Activated gamma-delta T cell treated with Interleukin-2 at 50 U/mL for 16 hours (primary cell): ENCODE measurements around the gene MGAT1.
"Not testable (repeated sequence)": the region's sequence is repeated elsewhere in the genome, so short reads cannot be mapped to it uniquely, and the experiment has no call there.

Source experiments
- DNase-seq: peaks from one replicate; pipeline ENCODE4 v3.0.0-alpha.2; 2020

The MGAT1 gene

DNA sequence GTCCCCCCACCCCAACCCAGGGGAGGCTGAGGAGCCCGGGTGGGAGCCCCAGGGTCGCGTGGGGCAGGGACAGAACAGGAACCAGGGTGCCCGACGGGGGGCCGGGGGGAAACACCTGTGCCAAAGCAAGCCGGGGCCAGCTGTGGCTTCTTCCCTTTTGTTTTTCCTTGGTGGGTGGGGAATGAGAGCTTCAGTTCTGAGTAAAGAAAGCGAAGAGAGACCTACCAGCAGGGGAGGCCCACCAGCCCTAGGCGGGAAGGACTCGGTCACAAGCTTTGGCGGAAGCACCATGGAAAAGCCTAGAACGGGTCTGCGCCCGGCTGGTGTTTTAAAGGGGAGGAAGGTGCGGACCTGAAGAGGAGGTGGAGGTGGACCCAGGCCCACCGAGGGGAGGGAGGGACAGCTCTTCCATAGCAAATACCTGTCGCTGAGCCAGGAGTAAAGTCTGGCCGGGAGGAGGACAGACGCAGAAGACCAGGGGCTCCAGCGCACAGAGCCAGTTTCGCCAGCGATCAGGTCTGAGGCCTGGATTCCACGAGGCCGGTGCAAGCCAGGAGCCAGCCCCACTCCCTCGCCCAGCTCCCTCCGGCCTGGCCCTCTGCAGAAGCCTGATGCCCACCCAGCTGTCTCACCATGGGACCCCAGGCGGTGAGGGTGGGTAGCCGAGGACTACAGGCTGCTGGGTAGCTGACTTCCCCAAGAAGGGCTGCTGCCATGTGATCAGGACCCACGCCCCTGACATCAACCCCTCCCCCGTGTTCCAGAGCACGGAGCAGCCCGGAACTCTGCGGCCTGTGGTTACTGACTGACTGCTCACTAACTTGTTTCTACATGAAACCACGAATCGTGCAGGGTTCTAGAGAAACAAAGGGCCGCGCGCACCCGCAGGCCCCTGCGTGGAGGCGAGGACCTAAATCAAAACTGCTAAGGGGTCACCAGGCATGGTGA lies 849 bp upstream of the MGAT1 start:
- DNase-seq = peak; percentile 89

DNA sequence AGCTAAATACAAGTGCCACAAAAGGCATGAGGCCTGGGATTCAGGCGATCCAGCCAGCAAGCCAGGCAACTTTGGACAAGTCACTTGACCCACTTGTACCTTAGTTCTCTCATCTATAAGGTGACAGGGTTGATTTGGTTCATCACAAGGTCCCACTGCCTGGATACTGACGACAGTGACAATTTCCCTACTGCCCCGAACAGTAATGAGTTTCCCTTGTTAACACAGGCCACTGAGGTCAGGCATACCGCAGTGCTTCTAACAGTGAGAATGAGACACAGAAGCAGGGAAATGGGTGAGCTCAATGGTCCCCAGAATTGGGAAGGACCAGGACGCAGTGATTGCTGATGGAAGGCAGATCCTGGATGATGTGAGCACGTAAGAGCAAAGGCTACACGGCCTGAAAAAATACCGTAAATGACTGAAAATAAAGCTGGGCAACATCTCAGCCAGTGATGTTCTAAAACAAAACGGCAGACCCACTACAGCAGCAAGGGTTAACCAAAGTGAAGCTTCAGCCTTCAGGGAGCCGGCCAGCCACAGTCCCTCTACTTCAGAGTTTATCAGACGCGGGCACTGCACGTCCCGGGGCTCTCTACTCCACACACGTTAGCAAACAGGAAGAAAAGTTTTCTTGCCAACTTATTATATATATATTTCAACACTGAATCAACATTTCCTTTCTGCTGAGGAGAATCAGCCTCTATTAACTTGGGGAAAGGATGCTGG lies 846 bp downstream of the MGAT1 start:
- DNase-seq = no peak

DNA sequence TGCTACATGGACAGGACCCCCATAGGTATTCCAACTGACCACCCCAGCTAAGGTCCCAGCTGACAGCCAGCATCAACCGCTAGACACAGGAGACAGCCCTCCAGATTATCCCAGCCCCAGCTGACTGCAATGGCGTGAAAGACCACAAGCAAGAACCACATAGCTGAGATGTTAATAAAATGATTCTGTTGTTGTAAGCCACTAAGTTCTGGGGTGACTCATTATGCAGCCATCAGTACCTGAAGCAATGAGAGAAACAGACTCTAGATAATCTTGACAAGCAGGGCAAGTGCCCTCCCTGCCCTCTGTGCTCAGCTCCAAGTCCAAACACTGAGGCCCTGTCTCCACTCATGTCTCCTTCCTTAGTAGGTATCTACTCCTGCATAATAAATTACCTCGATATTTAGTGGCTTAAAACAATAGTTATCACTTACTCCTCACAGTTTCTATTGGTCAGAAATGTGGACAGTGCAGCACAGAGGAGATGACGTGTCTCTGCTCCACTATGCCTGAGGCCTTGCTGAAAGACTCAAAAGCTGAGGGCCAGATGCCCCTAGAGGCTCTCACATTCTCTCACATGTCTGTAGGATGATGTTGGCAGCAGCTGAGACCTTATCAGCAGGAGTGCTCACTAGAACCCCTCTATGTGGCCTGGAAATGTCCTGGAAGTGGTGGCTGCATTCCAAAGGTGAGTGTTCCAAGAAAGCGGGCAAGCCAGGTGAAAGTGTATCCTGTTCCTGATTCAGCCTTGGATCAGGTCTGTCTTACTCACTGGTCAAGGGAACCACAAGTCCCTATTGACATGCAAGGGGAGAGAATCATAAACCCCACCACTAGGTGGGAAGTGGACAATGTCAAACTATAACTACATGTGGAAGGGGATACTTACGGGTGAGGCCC lies 2.5 kb downstream of the MGAT1 start:
- DNase-seq = no peak

DNA sequence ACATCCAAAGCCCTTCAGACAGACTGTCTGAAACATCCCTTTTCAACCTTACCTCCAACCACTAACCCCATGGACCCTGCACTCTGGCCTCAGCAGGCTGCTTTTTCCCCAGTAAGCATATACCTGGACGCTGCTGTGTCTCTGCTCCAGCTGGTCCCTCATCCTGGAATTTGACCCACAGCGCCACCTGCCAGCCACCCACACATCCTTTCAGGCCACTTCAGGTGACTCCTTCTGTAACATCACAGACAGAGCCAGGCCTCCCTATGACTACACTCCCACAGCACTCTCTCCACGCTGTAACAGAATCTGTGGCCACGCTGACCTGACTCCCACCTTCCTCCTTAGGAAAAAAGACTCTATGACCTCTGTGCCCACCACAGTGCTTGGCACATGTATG lies 3.4 kb downstream of the MGAT1 start:
- no peak for DNase-seq

DNA sequence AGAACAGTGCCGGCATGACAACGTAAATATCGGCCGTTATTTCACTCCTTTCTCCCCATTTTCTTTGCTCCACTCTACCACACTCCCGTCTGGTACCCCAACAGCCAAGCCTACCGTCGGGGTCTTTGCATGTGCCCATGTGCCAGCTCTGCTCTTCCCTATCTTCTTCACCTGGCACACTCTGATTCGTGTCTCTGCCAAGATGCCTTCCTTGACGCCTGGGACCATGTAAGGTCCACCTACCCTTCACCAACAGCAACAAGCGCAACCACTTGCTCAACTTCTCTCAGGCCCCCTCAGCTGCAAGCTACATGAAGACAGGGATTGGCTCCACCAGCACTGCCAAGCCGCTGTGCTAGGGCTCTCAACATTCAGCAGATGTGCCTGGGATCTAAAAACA lies 4.4 kb downstream of the MGAT1 start:
- DNase-seq = no peak

DNA sequence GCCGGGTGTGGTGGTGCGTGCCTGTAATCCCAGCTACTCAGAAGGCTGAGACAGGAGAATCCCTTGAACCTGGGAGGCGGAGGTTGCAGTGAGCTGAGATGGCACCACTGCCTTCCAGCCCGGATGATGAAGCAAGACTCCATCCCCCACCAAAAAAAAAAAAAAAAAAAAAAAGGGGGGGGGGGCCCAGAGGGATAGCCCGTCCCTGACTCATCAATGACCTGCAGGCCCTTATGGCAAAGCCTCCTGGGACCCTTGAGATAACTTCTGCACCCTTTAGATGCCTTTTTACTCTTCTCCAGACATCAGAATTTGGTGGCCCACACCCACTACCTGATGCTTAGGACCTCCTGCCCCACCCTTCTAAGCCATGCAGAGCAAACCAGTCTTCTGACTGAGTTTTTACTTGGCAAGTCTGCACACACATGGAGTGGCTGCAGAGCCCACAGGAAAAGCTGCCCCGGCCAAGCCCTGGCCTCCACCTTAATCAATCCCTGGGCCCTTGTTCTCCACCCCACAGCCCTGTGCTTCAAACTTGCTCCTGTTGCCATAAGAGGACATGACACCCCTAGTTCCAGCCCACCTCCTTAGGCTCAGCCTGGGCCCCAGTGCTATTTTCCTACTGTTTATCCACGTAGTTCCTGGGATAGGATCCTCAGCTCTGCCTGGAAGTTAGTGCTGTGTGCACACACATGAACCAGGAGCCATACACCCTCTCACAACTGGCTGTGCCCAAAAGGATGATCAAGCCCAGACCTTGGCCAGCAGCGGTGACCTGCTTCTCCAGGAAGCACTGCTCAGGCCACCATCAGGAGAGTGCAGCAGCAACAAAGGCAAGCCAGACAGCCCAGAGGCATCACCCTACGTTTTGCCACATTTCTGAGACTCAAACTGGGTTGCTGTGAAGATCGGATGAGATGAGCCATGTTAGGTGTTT lies 5.1 kb downstream of the MGAT1 start:
- DNase-seq = no peak

DNA sequence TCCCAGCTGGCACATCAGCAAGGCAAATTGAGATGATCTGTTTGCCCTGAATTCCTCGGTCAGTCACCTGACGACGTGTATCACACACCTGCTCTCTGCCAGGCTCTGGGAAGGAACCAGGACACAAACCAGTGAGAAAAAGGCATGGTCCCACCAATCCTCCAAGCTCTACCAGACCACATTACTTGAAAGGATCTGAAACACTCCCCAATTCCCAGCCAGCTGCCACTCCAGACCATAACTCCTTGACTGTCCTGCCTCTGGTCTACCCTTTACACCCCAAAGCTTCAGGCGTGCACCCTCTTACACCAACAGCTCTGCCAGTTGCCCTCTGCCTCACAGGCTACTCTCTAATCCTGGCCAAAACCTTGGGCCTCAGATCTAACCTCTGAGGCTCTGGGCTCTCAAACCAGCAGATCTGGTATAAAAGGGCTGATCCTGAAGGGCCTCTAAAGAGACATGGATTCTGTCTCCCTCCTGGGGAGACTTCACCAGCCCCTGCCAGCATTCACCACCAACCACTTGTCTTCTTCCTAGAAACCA lies 6.8 kb downstream of the MGAT1 start:
- DNase-seq = no peak

DNA sequence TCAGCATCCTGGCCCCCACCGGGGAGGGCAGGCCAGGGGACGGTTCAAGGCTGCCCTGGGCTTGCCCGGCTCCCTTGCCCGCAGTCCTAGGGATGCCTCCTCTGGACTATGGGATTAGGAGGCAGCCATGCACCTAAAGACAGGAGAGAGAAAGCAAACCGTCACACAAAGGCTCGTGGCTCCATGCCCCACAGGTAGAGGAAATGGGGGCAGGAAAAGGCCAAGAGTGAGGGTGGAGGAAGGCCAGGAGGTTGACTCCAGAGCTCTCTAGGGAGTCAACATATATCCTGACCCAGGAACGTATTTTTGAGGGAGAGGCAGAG lies 9.7 kb downstream of the MGAT1 start:
- no peak for DNase-seq

DNA sequence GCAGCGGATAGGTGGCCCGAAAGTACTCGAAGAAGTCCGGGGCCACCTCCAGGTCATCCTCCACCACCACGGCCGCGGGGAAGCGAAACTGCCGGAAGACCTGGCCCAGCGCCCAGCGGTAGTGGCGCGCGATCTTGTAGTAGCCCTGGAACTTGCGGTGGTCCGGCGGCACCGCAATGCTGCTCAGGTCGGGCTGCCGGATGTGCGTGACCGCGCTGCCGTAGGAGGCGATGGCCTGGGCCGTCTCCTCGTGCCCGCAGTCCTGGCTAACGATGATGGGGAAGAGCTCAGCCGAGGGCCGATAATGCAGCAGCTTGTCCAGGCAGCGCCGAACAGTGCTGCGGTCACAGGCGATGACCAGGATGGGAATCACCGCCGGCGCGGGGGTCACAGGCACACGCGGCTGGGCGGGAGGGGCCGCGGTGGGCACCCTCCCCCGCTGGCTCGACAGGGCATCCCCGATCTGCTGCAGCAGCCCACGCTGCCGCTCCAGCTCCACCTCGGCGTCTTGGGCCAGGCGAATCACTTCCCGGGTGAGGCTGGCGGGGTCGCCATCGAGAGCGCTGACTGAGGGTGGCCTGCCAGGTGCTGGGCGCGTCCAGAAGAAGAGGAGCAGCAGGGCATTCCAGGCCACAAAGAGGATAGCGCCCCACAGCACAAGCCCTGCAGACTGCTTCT lies 10.2 kb downstream of the MGAT1 start:
- no peak for DNase-seq

DNA sequence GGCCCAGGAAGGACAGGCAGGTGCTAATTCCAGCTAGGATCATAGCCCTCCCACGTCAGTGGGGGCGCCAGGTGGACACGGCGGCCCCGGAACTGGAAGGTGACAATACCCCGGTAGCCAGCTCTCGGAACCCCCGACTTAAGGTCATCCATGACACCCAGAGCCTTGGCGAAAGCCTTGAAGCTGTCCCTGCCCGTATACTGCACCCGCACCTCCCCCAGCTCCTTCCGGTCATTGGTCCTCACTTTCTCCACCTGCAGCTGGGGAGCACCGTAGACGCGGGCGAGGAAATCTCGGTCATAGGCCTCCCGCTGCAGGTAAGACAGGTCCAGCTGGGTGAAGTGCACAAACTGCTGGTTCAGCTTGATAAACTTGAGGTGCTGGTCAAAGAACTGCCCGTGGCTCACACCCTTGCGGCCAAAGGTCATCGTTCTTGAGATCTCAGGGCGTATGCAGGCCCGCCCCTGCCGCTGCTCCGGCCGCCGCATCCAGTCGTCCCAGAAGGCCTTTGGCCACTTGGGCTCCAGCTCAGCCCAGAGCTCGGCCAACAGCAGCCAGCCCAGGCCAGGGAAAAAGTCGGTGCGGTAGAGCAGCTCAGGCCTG lies 10.9 kb downstream of the MGAT1 start:
- DNase-seq = no peak

DNA sequence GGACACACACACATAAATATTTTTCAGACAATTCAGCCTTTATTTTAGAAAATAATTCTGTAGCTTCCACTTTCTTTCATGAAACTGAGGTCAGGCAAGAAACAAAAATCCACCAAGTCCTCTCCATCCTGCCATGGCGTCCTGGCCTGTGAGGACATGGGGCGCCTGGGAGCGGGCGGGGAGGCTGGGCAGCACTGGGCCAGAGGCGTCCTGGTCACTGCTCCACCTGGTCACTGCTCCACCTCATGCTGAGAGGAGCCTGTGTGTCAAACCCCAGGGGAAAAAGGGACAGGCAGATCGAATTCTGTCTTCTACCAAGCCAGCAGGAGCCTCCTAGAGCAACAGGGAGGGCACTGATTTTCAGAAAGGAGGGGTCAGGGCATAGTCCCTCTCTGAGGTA lies 12.1 kb downstream of the MGAT1 start:
- no peak for DNase-seq

DNA sequence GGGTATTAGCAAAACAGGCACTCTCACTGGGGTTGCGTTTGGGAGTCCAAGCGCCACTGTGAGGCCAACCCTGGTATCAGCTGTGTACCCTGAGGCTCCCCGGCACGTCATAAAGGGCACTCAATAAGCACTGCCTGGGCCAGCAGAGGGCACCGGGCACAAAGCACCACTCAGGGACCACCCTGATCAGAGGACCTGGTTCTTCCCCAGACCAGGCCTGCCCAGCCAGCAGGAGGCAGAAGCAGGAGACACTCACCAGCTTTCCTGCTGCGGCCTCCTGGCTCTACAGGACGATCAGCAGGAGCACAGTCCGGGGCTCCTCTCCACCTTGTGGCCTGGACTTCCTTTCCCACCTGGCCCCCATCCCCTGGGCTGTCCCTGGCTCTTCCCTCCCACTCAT lies 12.6 kb downstream of the MGAT1 start:
- DNase-seq = peak; percentile 28

DNA sequence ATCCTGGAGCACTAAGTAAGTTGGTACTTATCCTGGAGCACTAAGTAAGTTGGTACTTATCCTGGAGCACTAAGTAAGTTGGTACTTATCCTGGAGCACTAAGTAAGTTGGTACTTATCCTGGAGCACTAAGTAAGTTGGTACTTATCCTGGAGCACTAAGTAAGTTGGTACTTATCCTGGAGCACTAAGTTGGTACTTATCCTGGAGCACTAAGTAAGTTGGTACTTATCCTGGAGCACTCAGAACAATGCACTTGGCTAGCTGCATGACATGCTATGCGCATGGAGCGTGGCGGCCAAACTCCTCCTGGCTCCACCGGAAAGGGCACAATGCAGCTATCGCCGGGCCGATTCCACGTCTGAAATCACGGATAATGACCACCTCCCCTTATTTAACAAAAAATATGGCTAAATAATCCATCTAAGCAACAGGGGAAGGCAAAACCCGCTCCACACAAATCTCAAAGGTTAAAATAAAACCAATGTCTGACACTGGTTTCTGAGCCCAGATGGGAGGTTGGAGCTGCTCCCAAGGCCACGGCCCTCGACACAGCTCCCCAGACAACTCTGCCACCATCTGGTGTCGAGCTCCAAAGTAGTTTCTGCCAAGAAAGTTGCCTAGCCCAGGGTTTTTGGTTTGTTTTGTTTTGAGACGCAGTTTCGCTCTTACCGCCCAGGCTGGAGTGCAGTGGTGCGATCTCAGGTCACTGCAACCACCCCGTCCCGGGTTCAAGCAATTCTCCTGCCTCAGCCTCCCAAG lies 13.8 kb downstream of the MGAT1 start:
- DNase-seq = not testable (repeated sequence)

DNA sequence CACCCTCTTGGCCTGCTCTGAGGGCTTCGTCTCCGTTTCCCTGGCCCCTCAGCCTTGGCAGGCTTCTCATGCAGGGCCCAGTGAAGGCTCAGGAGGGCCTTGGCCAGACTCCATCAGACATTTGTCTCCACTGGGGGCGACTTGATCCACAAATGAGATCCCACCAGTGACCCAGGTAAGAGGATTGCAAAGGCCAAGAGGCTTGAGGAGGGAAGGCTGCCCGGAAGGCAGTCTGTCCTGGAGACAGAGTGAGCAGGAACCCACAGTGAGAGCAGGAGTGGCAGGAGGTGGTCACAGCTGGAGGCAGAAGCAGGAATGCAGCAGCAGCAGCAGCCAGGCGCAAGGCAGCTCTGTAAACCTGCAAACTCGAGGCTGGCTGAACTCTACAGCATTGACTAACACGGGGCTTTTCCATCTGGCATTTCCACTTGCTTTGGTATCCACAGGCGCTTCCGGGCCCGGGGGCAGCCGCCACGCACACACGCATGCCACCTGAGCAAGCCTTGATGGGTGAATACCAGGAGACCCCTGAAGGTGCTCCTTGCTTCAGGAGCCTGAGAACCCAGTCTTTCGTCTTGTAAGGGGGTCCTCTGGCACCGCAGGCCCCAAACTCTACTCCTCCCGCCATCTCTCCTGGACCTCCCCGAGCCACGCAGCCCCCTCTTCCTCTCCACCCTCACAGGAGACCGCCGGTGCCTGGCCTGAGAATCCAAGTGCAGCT lies 14.7 kb downstream of the MGAT1 start:
- no peak for DNase-seq

DNA sequence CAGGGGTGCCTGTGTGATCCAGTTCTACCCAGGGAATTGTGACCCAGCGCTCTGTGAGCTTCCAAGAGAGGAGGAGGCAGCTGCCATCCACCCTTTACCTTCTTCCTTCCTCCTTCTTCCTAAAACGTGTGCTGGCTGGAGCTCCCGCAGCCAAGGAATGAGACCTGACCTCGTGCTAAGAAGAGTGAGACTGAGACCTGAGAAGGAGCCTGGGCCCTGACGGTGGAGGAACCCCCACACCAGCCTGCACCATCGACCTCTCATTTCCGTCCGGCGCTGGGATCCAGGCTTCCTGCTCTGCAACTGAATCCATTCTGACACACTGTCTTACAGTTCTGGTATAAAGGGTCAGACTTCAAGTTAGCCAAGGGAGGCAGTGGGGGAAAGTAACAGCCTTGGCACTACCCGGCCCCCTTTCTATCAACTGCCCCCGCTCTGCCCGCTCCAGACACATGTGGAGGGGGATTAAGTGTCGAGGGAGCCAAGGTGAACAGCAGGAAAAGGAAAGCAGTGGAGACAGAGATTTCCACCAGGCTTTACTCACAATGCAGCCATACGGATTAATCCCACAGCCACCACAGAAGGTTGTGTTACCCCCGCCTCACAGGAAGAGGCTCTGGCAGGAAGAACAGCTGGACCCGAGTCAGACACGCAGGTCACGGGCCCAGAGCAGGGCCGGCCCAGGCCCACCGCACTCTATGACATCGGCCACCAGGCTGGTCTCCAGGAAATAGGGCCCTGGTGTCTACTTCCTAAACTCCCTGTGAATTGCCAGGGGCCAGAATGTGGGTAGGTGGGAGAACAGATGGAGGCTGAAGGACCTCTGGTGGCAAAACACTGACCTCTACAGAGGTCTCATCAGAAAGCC lies 15.8 kb downstream of the MGAT1 start:
- DNase-seq = no peak

DNA sequence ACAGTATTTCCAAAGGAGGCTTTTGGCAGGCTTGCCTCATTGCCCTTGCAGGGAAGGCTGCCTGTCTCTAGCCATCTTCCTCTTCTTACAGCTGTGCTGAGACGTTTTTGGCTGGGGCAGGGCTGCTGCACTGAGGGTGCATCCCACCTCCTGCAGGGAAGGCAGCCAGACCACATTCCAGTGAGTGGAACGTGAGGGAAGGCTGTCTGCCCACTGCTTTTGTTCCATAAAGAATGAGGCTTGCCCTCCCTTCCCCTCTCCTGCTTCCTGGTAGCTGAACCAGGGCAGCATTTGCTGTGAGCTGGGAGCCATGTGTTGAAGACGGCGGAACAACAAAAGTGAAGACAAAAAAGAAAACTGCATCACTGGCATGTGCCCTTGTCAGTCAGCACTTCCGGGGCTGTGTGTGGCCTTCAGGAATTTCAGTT lies 16.8 kb downstream of the MGAT1 start:
- no peak for DNase-seq

DNA sequence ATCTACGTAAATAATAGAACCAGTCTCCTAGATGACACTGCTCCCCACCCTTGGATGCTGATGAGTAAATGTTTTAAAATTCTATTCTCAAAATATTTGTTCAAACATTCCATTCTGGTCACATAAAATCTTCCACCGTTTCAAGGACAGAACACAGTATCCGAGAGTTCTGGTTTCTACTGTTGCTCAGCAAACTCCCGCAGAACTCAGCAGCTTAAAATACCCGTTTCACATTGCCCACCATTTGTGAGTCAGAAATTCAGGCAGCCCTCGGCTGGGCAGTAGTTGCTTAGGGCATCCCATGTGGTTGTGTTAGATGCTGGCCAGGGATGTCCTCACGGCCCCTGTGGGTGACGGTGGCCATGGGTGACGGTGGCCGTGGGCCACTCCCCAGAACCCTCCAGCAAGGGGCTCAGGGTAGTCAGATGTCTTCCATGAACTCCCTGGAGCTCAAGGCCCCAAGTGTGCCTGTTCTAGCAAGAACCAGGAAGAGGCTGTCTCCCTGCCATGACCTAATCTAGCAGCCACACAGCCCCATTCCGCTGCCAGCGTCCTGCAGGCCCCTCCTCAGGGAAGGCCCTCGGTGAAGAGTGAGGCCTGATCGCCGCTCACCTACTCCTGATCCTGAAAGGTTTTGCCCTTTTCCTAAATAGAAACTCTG lies 17.4 kb downstream of the MGAT1 start:
- no peak for DNase-seq
